ENCODE data around the gene LIG3. TPM values are rescaled to one million over a fixed set of nuclear protein-coding genes. Genes with fewer than 3 reads are reported as not detected.
A peak's percentile ranks its signal among the peaks of the same experiment; 100 is the strongest.
"Not testable (repeated sequence)": the region's sequence is repeated elsewhere in the genome, so short reads cannot be mapped to it uniquely, and the experiment has no call there.

LIG3 gene
- total RNA-seq, 4 donors from 2014 or later: 9.8 to 44.5 (median 23.9) TPM

DNA sequence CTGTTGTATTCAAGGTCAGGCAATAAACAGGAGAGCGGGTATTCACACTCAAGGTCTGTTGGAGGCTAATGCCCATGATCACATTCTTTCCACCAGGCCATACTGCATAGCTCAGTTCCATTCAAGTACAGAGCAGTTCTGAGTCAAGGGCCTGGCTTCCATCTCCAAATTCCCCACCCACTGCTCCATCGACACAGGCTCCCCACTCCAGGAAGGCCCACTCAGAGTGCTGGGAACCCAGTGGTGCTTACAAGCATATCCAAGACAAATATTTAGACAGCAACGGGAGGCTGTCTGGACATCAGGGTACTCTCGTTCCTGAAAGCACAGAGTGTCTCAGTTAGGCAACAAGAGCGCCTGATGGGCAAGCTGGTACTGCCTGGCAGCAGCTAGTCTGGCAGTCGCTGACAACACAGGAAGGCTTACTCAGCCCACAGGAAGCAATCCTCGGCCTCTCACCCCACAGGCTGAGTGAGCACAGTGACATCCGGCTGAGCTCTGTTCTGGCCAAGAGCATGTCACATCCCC is 42.3 kb downstream of the LIG3 start:
- Histone ChIP-seq H3K4me1 (peaks cover 9 to 47% (median 13%) of the 10 kb centered on the region in 4 donors), H3K27me3 (no peaks in the 10 kb centered on the region), H3K4me3 (no peak overlapping the region), H3K9me3 (no peaks in the 10 kb centered on the region), H3K27ac (peak overlapping the region; percentile 35 to 76 (median 70)), H3K36me3 (peaks cover 0 to 5% (median 0%) of the 10 kb centered on the region in 4 donors)
- intact Hi-C loops (cut with DNase I; ENCODE audit: low total_unique reads) (loop anchor here (5.0 kb wide), 1 partner anchor 65 kb away; no protein-coding TSS in a partner anchor), in situ Hi-C loops (cut with MboI; ENCODE audit: low pct_ligation_motif_present in 1 of 4, low pct_unique_long_range_greater_than_20kb in 1 of 4, low sequenced_read_pairs in 3 of 4) (no loop called here)
- TF ChIP-seq POLR2A (IDR thresholded peaks at IDR 0.05) (no peak), EP300 (IDR thresholded peaks at IDR 0.05; ENCODE audit: low read depth) (peak; percentile 90), POLR2AphosphoS5 (IDR thresholded peaks at IDR 0.05) (peak; percentile 68 to 82 (median 72))
- TF ChIP-seq, protein P1, sequence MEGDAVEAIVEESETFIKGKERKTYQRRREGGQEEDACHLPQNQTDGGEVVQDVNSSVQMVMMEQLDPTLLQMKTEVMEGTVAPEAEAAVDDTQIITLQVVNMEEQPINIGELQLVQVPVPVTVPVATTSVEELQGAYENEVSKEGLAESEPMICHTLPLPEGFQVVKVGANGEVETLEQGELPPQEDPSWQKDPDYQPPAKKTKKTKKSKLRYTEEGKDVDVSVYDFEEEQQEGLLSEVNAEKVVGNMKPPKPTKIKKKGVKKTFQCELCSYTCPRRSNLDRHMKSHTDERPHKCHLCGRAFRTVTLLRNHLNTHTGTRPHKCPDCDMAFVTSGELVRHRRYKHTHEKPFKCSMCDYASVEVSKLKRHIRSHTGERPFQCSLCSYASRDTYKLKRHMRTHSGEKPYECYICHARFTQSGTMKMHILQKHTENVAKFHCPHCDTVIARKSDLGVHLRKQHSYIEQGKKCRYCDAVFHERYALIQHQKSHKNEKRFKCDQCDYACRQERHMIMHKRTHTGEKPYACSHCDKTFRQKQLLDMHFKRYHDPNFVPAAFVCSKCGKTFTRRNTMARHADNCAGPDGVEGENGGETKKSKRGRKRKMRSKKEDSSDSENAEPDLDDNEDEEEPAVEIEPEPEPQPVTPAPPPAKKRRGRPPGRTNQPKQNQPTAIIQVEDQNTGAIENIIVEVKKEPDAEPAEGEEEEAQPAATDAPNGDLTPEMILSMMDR (IDR thresholded peaks at IDR 0.05): peak in 4 of 5 experiments; percentile 16 to 46 (median 31)
- peak; percentile 59 for DNase-seq
- WGBS, 2 donors (ENCODE audit: low coverage in 1 of 2): 42 to 51% methylated on average over 4 to 8 of the region's 8 CpGs

DNA sequence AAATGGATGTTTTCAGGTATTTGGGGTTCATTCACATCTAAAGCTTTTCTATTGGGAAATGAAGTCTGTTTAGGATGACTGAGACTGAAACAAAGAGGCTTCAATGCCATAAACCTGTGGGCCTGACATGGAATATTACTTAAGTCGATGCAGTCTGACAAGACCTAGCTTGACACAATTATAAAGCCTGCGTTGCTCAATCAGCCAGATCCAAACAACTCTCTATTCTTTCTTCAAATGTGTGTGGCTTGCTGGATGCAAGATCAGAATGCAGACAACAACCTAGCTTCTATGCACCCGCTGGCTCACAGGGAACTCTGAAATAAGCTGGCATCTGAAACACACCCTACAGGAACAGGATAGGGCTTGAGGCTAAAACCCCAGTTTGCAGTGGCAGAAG is 43.2 kb downstream of the LIG3 start:
- peaks cover 11 to 53% (median 14%) of the 10 kb centered on the region in 4 donors for H3K4me1 ChIP-seq
- intact Hi-C loops (cut with DNase I; ENCODE audit: low total_unique reads) (loop anchor here (5.0 kb wide), 1 partner anchor 64 kb away; no protein-coding TSS in a partner anchor), in situ Hi-C loops (cut with MboI; ENCODE audit: low pct_ligation_motif_present in 1 of 4, low pct_unique_long_range_greater_than_20kb in 1 of 4, low sequenced_read_pairs in 3 of 4) (no loop called here)
- TF ChIP-seq, protein P1 (IDR thresholded peaks at IDR 0.05): no peak
- TF ChIP-seq EP300 (IDR thresholded peaks at IDR 0.05; ENCODE audit: low read depth) (no peak), POLR2A (IDR thresholded peaks at IDR 0.05) (no peak), POLR2AphosphoS5 (IDR thresholded peaks at IDR 0.05) (no peak)
- no peak for DNase-seq
- WGBS, 2 donors (ENCODE audit: low coverage in 1 of 2): 80 to 82% methylated on average over 1 to 3 of the region's 3 CpGs
- no peaks in the 10 kb centered on the region for H3K27me3 ChIP-seq
- H3K9me3 ChIP-seq: no peaks in the 10 kb centered on the region
- H3K4me3 ChIP-seq: no peak overlapping the region
- H3K27ac ChIP-seq: peak overlapping the region; percentile 35 to 76 (median 70)
- H3K36me3 ChIP-seq: peaks cover 0 to 5% (median 0%) of the 10 kb centered on the region in 4 donors

DNA sequence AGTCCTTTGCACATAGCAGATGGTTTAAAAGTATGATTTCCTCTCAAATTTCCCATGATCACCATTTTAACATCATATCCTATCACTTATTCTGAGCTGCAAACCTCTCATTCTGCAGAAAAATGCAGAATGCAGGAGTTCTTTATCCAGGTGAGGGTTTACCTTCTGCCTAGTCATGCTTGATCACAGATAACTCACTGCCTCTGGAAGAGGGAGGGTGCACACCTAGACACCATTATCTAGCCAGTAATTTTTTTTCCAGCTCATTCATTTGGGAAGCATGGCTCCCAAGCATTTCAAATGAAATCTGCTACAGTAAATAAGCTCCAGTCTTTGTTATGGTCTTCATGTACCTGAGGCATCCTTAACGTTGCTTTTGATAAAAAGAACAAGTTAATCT is 45.2 kb downstream of the LIG3 start:
- WGBS, 2 donors (ENCODE audit: low coverage in 1 of 2): 79% methylated on average over 1 of the region's 1 CpG; no CpG with 5 or more reads in 1 of the 2 donors
- no peak overlapping the region for H3K27ac ChIP-seq
- in situ Hi-C loops (cut with MboI; ENCODE audit: low pct_ligation_motif_present in 1 of 4, low pct_unique_long_range_greater_than_20kb in 1 of 4, low sequenced_read_pairs in 3 of 4): no loop called here
- DNase-seq: no peak
- no peaks in the 10 kb centered on the region for H3K9me3 ChIP-seq
- intact Hi-C loops (cut with DNase I; ENCODE audit: low total_unique reads): no loop called here
- no peak for TF ChIP-seq EP300 (IDR thresholded peaks at IDR 0.05; ENCODE audit: low read depth)
- TF ChIP-seq, protein P1 (IDR thresholded peaks at IDR 0.05): no peak
- TF ChIP-seq POLR2A (IDR thresholded peaks at IDR 0.05): no peak
- no peak for TF ChIP-seq POLR2AphosphoS5 (IDR thresholded peaks at IDR 0.05)
- H3K36me3 ChIP-seq: peaks cover 0 to 5% (median 0%) of the 10 kb centered on the region in 4 donors
- peaks cover 7 to 42% (median 13%) of the 10 kb centered on the region in 4 donors for H3K4me1 ChIP-seq
- no peak overlapping the region for H3K4me3 ChIP-seq
- H3K27me3 ChIP-seq: no peaks in the 10 kb centered on the region

DNA sequence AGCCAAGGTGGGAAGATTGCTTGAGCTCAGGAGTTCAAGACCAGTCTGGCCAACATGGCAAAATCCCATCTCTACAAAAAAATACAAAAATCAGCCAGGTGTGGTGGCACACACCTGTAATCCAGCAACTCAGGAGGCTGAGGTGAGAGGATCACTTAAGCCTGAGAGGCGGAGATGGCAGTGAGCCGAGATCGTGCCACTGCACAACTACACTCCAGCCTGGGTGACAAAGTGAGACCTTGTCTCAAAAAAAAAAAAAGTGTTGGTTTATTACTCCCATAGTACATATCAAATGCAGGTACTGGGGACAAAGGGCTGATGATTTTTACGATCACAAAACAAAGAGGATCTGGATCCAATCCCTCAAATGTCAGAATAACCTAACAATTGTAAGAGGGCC is 47.8 kb downstream of the LIG3 start:
- H3K4me1 ChIP-seq: peaks cover 7 to 17% (median 8%) of the 10 kb centered on the region in 4 donors
- intact Hi-C loops (cut with DNase I; ENCODE audit: low total_unique reads); H3K9me3 ChIP-seq; in situ Hi-C loops (cut with MboI; ENCODE audit: low pct_ligation_motif_present in 1 of 4, low pct_unique_long_range_greater_than_20kb in 1 of 4, low sequenced_read_pairs in 3 of 4); H3K4me3 ChIP-seq; H3K36me3 ChIP-seq; H3K27me3 ChIP-seq: not testable (repeated sequence)
- 64 to 67% methylated on average over 3 to 4 of the region's 4 CpGs for WGBS, 2 donors (ENCODE audit: low coverage in 1 of 2)
- peak; percentile 32 for DNase-seq
- peak overlapping the region in 1 of 4 donors; percentile 35 for H3K27ac ChIP-seq
